CD4-positive, alpha-beta T cell treated with Interleukin-6 at 100 ng/mL for 8 hours (primary cell): ENCODE results near the gene EEFSEC.

Source experiments
- DNase-seq: peaks from one replicate; pipeline ENCODE4 v3.0.0-alpha.2; 2020; ENCODE audit warnings: mixed read lengths, low spot score

The EEFSEC gene

GRCh38 chr3:128317698-128318231, 164.5 kb downstream of the EEFSEC start:
- no peak for DNase-seq

- no peak for DNase-seq
These were observed 165.1 kb downstream of the EEFSEC start for GRCh38 chr3:128318275-128318941.

DNA sequence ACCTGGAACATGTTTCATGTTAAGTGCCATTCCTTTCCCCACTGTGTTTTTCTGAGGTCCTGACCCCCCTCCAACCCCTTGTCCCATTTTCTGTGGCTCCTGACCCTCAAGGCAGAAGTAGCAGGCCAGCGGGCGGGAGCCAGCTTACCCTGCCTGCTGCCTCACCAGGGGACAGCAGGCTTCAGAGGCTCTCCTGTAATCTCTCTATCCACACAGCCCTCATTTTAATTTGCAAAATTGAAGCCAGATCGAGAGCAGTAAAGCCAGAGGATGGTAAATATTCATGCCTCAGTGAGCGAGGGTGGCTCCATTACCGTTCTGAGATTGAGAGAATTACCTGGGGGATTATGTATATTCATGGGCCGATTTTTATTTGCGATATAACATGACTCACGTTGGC, 165.8 kb downstream of the EEFSEC start:
- DNase-seq = no peak

DNA sequence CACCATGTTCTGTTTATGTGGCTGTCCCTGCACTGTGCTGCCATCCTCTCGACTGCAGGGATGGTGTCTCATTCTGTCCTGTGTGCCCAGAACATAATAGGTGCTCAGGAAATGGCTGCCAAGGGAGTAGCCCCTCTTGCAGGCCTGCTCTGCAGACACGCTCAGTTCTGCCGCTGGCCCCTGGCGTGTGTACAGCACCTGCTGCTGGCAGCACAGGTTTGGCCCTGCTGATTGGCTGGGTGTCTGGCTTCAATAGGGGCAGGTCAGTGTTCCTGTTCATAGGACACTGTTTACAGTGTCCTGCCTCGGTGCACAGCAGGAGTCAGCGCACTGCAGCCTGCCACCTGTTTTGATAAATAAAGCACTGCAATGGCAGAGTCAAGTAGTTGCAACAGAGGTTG, 166.5 kb downstream of the EEFSEC start:
- DNase-seq = no peak

GRCh38 chr3:128320551-128321340, 167.5 kb downstream of the EEFSEC start:
- no peak for DNase-seq

DNA sequence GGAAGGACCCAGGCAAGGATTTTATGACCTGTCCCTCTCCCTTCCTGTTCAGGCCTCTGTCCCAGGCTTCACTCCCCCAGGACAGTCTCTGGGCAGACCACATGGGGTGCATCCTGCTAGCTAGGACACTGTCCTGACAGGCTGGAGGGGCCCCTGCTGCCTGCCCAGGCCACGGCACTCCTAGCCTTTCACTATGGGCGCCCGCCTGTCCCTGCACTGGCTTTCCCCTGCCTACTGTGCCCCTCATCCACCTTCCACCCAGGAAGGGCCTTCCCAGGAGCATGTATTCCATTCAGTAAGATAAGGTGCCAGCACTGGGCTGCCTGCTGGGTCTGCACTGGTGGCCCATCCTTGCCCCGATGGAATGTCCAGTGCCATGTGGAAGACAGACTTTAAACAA, 168.1 kb downstream of the EEFSEC start:
- DNase-seq = no peak

GRCh38 chr3:128322030-128323022, 169.0 kb downstream of the EEFSEC start:
- peak; percentile 71 for DNase-seq

DNA sequence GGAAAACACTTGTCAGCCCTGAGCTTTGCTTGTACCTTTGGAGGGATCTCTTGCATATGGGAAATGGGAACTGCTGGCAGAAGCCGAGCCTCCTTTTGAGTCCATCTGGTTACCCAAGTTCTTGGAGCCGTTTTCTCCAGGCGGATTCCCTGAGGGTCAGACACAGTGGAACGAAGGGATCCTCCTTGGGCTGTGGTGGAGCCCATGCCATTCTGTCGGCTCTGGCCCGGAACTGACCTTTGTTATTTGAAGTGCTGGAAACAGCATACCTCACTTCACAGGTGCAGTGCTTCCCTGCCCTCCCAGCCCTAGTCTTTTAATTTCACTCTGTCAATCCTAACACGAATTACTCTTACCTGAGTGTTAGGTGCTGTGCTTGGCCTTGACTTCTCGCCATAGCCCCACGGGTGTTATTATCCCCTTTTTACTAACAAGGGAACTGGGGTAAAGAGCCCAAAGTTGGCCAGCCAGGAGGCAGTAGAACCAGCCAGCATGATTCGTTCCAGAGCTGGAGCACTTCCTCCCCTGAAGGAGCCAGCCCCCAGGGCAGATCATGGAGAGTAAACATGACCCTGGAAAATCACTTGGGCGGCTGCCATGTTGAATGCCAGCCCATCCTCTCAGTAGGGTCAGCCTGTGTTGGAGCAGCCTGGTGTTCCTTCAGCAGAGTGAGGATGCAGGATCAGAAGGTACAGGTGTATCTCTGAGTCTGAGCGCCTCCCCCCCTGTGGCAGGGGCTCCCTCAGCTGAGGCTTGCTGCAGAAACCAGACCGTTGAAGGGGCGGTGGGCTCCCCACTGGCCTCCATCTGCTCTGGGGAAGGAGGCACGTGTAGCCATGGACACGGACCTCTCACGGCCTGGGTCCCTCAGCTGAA, 170.2 kb downstream of the EEFSEC start:
- DNase-seq = no peak

DNA sequence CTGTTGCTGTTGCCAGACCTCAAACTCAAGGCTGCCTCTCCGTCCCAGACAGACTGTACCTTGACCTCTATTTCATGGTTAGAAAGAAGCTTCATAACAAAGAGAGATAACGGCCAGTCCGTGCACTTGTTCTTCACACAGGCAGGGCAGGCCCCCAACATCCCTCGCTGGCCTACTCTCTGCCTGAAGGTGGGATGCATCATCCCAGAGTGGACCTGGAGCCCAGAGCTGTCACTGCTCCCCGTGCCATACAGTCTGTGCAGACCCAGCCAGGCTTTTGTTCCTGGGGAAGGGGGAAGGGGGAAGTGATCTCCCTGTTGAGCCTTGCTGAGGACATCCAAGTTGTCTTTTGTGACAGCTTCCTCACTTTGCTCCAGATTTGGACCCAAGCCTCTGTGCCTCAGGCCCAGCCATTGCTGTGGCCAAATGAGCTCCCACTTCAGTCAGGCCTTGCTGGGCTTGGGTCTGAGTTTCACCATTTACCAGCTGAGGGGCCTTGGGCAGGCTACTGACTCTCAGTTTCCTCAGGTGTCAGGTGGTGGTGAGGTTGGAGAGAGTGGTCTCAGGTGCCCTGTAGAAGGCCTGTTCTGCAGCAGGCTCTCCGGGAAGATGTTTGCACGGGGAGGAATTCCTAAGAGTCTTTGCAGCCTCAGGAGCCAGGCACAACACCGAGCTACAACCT, 171.8 kb downstream of the EEFSEC start:
- no peak for DNase-seq

DNA sequence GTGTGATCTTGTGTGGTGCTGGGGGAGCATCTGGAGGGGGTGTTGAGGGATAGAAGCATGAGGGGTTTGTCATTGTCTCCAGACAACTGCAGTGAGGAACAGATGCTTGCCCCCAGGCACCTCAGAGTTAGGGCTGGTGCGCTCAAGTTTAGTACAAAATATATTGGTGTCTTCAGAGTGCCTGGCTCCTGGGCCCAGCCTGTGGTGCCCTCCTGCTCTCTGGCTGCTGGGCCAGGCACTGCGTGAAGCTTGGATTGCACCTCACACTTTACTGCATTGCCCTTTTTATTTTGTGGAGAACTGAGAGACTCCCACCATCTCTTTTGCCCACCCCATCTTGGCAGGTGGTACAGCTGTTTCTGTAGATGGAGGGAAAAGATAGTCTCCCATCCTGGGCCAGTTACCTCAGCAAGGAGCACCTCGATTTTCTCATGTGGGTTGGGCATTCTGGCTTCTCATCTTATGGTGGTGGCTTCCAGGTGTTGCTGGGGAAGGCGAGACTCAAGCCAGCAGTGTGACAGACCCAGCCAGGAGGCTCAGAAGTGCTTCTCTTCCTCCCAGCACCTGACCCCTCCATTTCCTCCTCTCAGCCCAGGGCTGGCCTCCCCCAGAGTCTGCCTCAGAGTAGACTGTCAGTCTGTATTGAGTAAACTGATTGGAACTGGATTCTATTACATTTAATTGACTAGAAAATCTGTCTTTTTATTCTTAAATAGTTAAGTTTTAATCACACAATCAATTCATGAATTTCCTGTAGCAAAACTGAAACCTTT, 173.0 kb downstream of the EEFSEC start:
- no peak for DNase-seq

GRCh38 chr3:128327606-128328031, 174.3 kb downstream of the EEFSEC start:
- DNase-seq = no peak

- DNase-seq = no peak
These were observed 175.5 kb downstream of the EEFSEC start for GRCh38 chr3:128328546-128329458.

- DNase-seq = no peak
These were observed 176.4 kb downstream of the EEFSEC start for GRCh38 chr3:128329491-128330213.

- no peak for DNase-seq
These were observed 177.0 kb downstream of the EEFSEC start for GRCh38 chr3:128330214-128330842.

DNA sequence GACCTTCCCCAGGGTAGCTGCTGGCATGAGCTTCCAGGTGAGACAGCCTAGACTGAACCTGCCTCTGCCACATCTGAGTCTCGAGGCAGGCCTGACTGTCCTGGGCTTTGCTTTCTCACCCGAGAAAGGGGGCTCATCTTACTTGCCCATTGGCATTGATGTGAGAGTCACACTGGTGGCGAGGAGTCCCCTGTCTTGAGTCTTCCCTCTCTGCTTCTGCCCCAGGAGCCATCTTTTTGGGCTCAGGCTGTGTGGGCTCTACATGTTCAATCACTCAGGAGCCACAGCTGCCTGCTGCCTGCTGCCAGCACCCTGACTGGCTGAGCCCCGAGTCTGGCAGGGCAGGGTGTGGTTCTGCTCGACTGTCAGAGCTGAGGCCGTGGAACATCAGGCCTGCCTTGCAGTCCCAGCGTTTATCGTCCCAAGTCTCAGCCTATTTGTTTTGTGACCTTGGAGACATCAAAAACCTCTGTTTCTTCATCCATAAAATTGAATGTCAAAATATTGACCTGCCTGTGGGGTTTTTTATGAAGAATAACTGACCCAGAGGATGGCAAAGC, 180.9 kb downstream of the EEFSEC start:
- DNase-seq = no peak

- DNase-seq = no peak
These were observed 181.5 kb downstream of the EEFSEC start for GRCh38 chr3:128334766-128335165.
